BE2C (cell line): ENCODE data around the gene ITPRIP.

Experiments used
- DNase-seq: peaks from one replicate; pipeline ENCODE4 v3.0.0-alpha.2; 2020
- H3K27me3 ChIP-seq: fragments of 250-450 bp; sonication (Bioruptor Pico); 2 replicates; pipeline ENCODE4 v1.5.1; 2020; ENCODE audit warnings: mild to moderate bottlenecking
- H3K36me3 ChIP-seq: fragments of 250-450 bp; sonication (Bioruptor Pico); 2 replicates; pipeline ENCODE4 v1.5.1; 2020; ENCODE audit warnings: mild to moderate bottlenecking
- H3K4me1 ChIP-seq: fragments of 250-450 bp; sonication (Bioruptor Pico); 2 replicates; pipeline ENCODE4 v1.5.1; 2020
- H3K4me3 ChIP-seq: 2 replicates; pipeline ENCODE4 v1.5.1; 2011; ENCODE audit warnings: low read depth, low read length
- H3K9me3 ChIP-seq: fragments of 250-450 bp; sonication (Bioruptor Pico); 2 replicates; pipeline ENCODE4 v1.5.1; 2020
- CTCF ChIP-seq: IDR thresholded peaks from 2 replicates; pipeline ENCODE4 v1.5.1; 2012; ENCODE audit warnings: mild to moderate bottlenecking, low read depth, low read length

The ITPRIP gene

GRCh38 chr10:104371753-104372152 is 33.5 kb upstream of the ITPRIP start:
- Histone ChIP-seq H3K27me3 (0 out of 2 replicates have a peak, but pooled peaks cover 4% of the 10 kb centered on the region), H3K4me1 (no peaks in the 10 kb centered on the region), H3K36me3 (no peaks in the 10 kb centered on the region), H3K9me3 (no peaks in the 10 kb centered on the region), H3K4me3 (no peak overlapping the region)
- no peak for TF ChIP-seq CTCF
- no peak for DNase-seq

GRCh38 chr10:104368381-104368780 is 30.1 kb upstream of the ITPRIP start:
- TF ChIP-seq CTCF = no peak
- H3K9me3 ChIP-seq = no peaks in the 10 kb centered on the region
- no peaks in the 10 kb centered on the region for H3K36me3 ChIP-seq
- 0 out of 2 replicates have a peak, but pooled peaks cover 4% of the 10 kb centered on the region for H3K27me3 ChIP-seq
- no peak overlapping the region for H3K4me3 ChIP-seq
- DNase-seq = no peak
- H3K4me1 ChIP-seq = no peaks in the 10 kb centered on the region

GRCh38 chr10:104367904-104368303 is 29.6 kb upstream of the ITPRIP start:
- no peak overlapping the region for H3K4me3 ChIP-seq
- H3K4me1 ChIP-seq = no peaks in the 10 kb centered on the region
- no peak for DNase-seq
- no peak for TF ChIP-seq CTCF
- no peaks in the 10 kb centered on the region for H3K9me3 ChIP-seq
- H3K27me3 ChIP-seq = 0 out of 2 replicates have a peak, but pooled peaks cover 4% of the 10 kb centered on the region
- H3K36me3 ChIP-seq = no peaks in the 10 kb centered on the region

DNA sequence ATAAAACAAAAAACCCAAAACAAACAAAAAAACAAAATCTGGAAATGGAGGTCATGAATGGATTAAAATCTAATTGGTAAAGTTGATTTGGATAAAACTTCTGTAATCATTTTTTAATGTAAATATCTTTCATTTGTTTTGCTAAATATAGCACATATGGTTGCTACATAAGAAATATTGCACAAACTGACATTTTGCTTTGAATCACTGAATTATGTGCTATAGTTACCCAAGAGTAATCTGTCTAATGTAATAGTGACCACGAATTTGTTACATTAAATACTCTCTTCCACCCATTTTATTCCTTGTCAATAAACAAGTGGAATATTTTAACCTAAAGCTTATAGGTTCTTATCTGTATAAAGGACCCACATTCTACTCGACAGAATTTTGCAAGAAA is 21.5 kb upstream of the ITPRIP start:
- no peak for DNase-seq
- Histone ChIP-seq H3K9me3 (no peaks in the 10 kb centered on the region), H3K36me3 (no peaks in the 10 kb centered on the region), H3K27me3 (peaks cover 1% of the 10 kb centered on the region; the same call in 1 of the 2 replicates), H3K4me1 (no peaks in the 10 kb centered on the region), H3K4me3 (no peak overlapping the region)
- TF ChIP-seq CTCF = no peak

DNA sequence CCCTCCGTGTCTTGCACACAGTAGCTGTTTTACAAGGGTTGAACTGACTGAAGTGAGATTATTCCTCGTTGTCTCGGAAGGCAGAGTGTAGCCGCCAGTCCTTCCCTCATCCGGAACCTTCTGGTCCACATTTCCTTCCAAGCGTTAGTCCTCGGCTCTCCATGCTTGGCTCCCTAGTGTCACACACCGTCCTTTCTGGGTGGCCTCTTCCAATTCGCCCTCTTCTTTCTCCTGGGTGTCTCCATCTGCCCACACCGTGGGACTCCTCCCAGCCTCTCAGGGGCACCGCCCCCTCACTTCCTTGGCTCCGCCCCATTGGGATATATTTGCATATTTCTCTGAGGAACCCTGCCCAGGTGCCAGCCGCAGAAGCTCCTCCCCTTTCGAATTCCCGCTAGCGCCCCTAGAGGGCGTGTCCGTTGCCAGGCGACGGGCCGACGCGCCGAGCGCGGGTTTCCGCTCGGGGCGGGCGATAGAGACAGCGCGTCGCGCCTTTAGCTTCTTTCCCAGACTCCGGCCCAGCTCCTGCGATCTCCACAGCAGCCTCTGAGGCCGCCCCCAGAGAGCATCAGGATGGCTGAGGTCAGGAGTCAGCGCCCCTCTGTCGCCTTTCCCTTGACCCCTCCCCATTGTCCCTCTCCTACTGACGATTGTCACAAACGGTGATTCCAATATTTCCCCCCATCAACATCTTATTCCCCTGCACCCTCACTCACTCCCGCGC is 15.2 kb upstream of the ITPRIP start, which contains the start of gene CFAP58:
Gene CFAP58 (plus strand): TSS at position 509 of the 724 bp plus-strand sequence. CDS start 65 bp downstream, at position 574.
- 0 out of 2 replicates have a peak, but pooled peaks cover 3% of the 10 kb centered on the region for H3K4me1 ChIP-seq
- no peaks in the 10 kb centered on the region for H3K36me3 ChIP-seq
- H3K9me3 ChIP-seq = no peaks in the 10 kb centered on the region
- peak within 1 kb of the TSS; percentile 58 for H3K4me3 ChIP-seq
- peak; percentile 64 for TF ChIP-seq CTCF
- peaks cover 17% of the 10 kb centered on the region for H3K27me3 ChIP-seq
- DNase-seq = peak; percentile 92

- Histone ChIP-seq H3K4me3 (no peak overlapping the region), H3K4me1 (0 out of 2 replicates have a peak, but pooled peaks cover 3% of the 10 kb centered on the region), H3K9me3 (no peaks in the 10 kb centered on the region), H3K36me3 (no peaks in the 10 kb centered on the region), H3K27me3 (peaks cover 17% of the 10 kb centered on the region)
- no peak for TF ChIP-seq CTCF
- DNase-seq = no peak
Measured at GRCh38 chr10:104351919-104352318, 13.7 kb upstream of the ITPRIP start.
